ENCODE results near the gene LRRC1. TPM values are rescaled to one million over a fixed set of nuclear protein-coding genes. Genes with fewer than 3 reads are reported as not detected.

The LRRC1 gene
- total and polyA plus RNA-seq, 2 of the 8 experiments (the other 6 are each of a cell fraction or from before 2014, with no cell fraction given), result 6.7 to 15.9 TPM

DNA sequence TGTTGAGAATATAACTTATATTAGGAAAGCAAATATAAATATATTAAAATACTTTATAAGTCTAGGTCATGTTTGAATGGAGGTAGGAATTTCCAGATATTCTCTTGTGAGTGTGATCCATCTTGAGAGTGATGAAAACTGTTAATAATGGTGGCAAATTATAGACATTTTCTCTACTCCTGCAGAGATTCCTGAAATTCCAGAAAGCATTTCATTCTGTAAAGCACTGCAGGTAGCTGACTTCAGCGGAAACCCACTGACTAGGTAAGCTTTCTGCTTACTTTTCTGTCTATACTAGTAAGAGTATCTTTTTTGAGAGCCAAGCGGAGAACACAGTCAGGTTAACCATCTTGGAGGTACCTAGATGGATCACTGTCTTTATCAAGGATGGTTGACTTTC lies 84.0 kb downstream of the LRRC1 start:
- Histone ChIP-seq H3K56ac (replicated peaks; ENCODE audit: insufficient read length, low read depth, low read length) (no peak overlapping the region), H3K4me1 (replicated peaks in 1 of 4; ENCODE audit: control insufficient read depth in 3 of 4, insufficient read depth in 4 of 4, low read length in 3 of 4) (peaks cover 0 to 4% (median 0%) of the 10 kb centered on the region in 4 experiments; a peak in 2 of 7 replicates), H3K79me2 (ENCODE audit: control insufficient read depth in 1 of 2, insufficient read depth in 2 of 2, low read length in 2 of 2) (peaks cover 0 to 2% of the 10 kb centered on the region in 2 experiments; a peak in 1 of 4 replicates), H3K23ac (ENCODE audit: insufficient read length) (no peak overlapping the region), H2BK15ac (ENCODE audit: low read length) (no peak overlapping the region), H3K23me2 (ENCODE audit: low read depth, low read length) (no peaks in the 10 kb centered on the region), H3K4ac (replicated peaks; ENCODE audit: insufficient read length, low read depth, low read length) (no peak overlapping the region), H4K91ac (replicated peaks; ENCODE audit: insufficient read length, low read length) (no peak overlapping the region), H3K14ac (ENCODE audit: insufficient read length) (no peak overlapping the region), H4K8ac (ENCODE audit: extremely low read depth, insufficient read depth, low read length) (no peak overlapping the region), H4K5ac (ENCODE audit: insufficient read length, low read depth, low read length) (no peak overlapping the region), H2BK20ac (ENCODE audit: low read length) (no peak overlapping the region), H4K20me1 (replicated peaks in 1 of 2; ENCODE audit: control insufficient read depth in 1 of 2, insufficient read depth in 2 of 2, low read length in 2 of 2) (no peaks in the 10 kb centered on the region), H3K9me3 (ENCODE audit: insufficient read depth in 2 of 2, low read depth in 1 of 2, low read length in 1 of 2) (peaks cover 3 to 6% of the 10 kb centered on the region in 2 experiments), H2AFZ (ENCODE audit: low read length) (no peak overlapping the region), H2BK120ac (replicated peaks; ENCODE audit: low read depth, low read length) (no peak overlapping the region), H2BK5ac (ENCODE audit: low read depth, low read length) (no peak overlapping the region), H3K4me3 (ENCODE audit: extremely low read depth in 1 of 4, insufficient read depth in 2 of 4, low read depth in 3 of 4, low read length in 4 of 4) (no peak overlapping the region), H3K36me3 (ENCODE audit: control insufficient read depth in 2 of 4, insufficient read depth in 4 of 4, low read length in 3 of 4) (no peaks in the 10 kb centered on the region; a peak in 1 of 8 replicates), H3K18ac (ENCODE audit: extremely low read depth, low read length) (no peak overlapping the region), H2BK12ac (ENCODE audit: low read depth, low read length) (no peak overlapping the region), H3K4me2 (ENCODE audit: insufficient read depth in 1 of 2, low read depth in 2 of 2, low read length in 2 of 2) (no peak overlapping the region; a peak in 1 of 4 replicates), H2AK5ac (ENCODE audit: low read depth, low read length) (no peak overlapping the region), H3K27me3 (replicated peaks in 1 of 4; ENCODE audit: control insufficient read depth in 3 of 4, extremely low read depth in 1 of 4, insufficient read depth in 3 of 4, low read length in 3 of 4) (no peaks in the 10 kb centered on the region), H3K9ac (replicated peaks in 1 of 4; ENCODE audit: extremely low read depth in 1 of 4, low read depth in 3 of 4, low read length in 3 of 4) (no peak overlapping the region), H3K79me1 (ENCODE audit: low read depth, low read length) (peaks cover 2% of the 10 kb centered on the region; the same call in 1 of the 2 replicates), H3K27ac (ENCODE audit: low read depth, low read length) (no peak overlapping the region)
- TF ChIP-seq, protein P1, sequence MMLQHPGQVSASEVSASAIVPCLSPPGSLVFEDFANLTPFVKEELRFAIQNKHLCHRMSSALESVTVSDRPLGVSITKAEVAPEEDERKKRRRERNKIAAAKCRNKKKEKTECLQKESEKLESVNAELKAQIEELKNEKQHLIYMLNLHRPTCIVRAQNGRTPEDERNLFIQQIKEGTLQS (IDR thresholded peaks at IDR 0.05; ENCODE audit: insufficient read depth, low read depth, low read length), result no peak
- TF ChIP-seq TEAD4 (IDR thresholded peaks at IDR 0.05; ENCODE audit: low read depth, low read length) (peak; percentile 49; the same call in 1 of the 2 replicates), RBBP5 (IDR thresholded peaks at IDR 0.05; ENCODE audit: borderline replicate concordance, low read depth, low read length) (no peak), TCF12 (IDR thresholded peaks at IDR 0.05; ENCODE audit: low read depth, low read length) (no peak), KDM5A (IDR thresholded peaks at IDR 0.05; ENCODE audit: low read length) (no peak), CTBP2 (IDR thresholded peaks at IDR 0.05; ENCODE audit: borderline replicate concordance, insufficient read depth, insufficient read length, low read length) (no peak), CHD2 (IDR thresholded peaks at IDR 0.05; ENCODE audit: low read length) (no peak)
- 83% methylated on average over 2 of the region's 2 CpGs; no CpG with 5 or more reads in 1 of the 2 experiments for WGBS, 2 experiments (ENCODE audit: extremely low coverage in 1 of 2, insufficient coverage in 1 of 2, insufficient read length in 1 of 2, insufficient replicate concordance in 2 of 2, low coverage in 1 of 2, low lambda C conversion rate in 2 of 2, missing lambda C conversion rate in 1 of 2)
- DNase-seq (ENCODE audit: low read depth in 1 of 2, low spot score in 2 of 2) (no peak), FAIRE-seq (no peak)
- CTCF ChIA-PET (ENCODE audit: partially characterized antibody), result interaction anchor here (0.9 to 1.0 kb wide), 3 partner anchors 82 to 764 kb away, joined by 3 to 4 read pairs (median 3); no protein-coding TSS in a partner anchor
- POLR2A ChIA-PET (ENCODE audit: partially characterized antibody), result interaction anchor here (1.1 to 1.7 kb wide), 2 partner anchors 18 to 84 kb away, joined by 3 read pairs; partner anchors contain the start of gene LRRC1
